CD4-positive, alpha-beta memory T cell (primary cell): ENCODE results near the gene CRISPLD2. TPM values are rescaled to one million over a fixed set of nuclear protein-coding genes. Genes with fewer than 3 reads are reported as not detected.

Source experiments
- CTCF ChIA-PET: fragments of 350-600 bp; sonication (Branson Sonifier 250); formaldehyde crosslinking; loops from one replicate; lab custom pipeline; 2021; ENCODE audit warnings: inconsistent platforms; ENCODE audit not compliant: partially characterized antibody; lab: Charles Lee
- POLR2A ChIA-PET: fragments of 350-600 bp; sonication (Branson Sonifier 250); formaldehyde crosslinking; loops from one replicate; lab custom pipeline; 2021; ENCODE audit not compliant: partially characterized antibody; lab: Charles Lee
- DNase-seq, 5 donors: peaks; one replicate each; pipeline versions ENCODE4 v3.0.0 to v3.0.0-alpha.2; 2020 to 2022; ENCODE audit warnings: mixed read lengths in 1 of 5
- H3K27ac ChIP-seq: one replicate; pipeline ENCODE4 v1.7.0; 2013; ENCODE audit warnings: low read depth, low read length
- H3K27me3 ChIP-seq: 2 replicates; pipeline ENCODE4 v1.7.0; 2013; ENCODE audit warnings: mild to moderate bottlenecking, low read length, moderate library complexity; ENCODE audit not compliant: insufficient read depth
- H3K36me3 ChIP-seq: 2 replicates; pipeline ENCODE4 v1.7.0; 2013; ENCODE audit warnings: mild to moderate bottlenecking, low read length, moderate library complexity; ENCODE audit not compliant: insufficient read depth
- H3K4me1 ChIP-seq: 2 replicates; pipeline ENCODE4 v1.7.0; 2013; ENCODE audit warnings: mild to moderate bottlenecking, low read length, moderate library complexity; ENCODE audit not compliant: insufficient read depth
- H3K4me3 ChIP-seq, 2 donors: one replicate each; pipeline ENCODE4 v1.7.0; 2013; ENCODE audit warnings: low read length in 2 of 2, mild to moderate bottlenecking in 1 of 2
- H3K9me3 ChIP-seq, 2 donors: one replicate each; pipeline ENCODE4 v1.7.0; 2013; ENCODE audit warnings: low read length in 2 of 2, control low read depth in 1 of 2; ENCODE audit not compliant: control insufficient read depth in 1 of 2
- H3K27ac Mint-ChIP-seq, 7 donors: one replicate each; pipeline ENCODE4 v1.8.0; 2020 to 2021; ENCODE audit warnings: mixed read lengths in 7 of 7, mild to moderate bottlenecking in 6 of 7, inconsistent platforms in 3 of 7, moderate library complexity in 3 of 7
- H3K27me3 Mint-ChIP-seq, 2 donors: one replicate each; pipeline ENCODE4 v1.8.0; 2020 to 2021; ENCODE audit warnings: mixed read lengths in 2 of 2
- H3K36me3 Mint-ChIP-seq, 2 donors: one replicate each; pipeline ENCODE4 v1.8.0; 2020 to 2021; ENCODE audit warnings: mixed read lengths in 2 of 2, inconsistent platforms in 1 of 2, mild to moderate bottlenecking in 1 of 2
- H3K4me1 Mint-ChIP-seq, 4 donors: one replicate each; pipeline ENCODE4 v1.8.0; 2020 to 2021; ENCODE audit warnings: mixed read lengths in 4 of 4, mild to moderate bottlenecking in 1 of 4
- H3K4me3 Mint-ChIP-seq, 8 donors: one replicate each; pipeline ENCODE4 v1.8.0; 2020 to 2021; ENCODE audit warnings: mixed read lengths in 8 of 8, mild to moderate bottlenecking in 7 of 8, moderate library complexity in 6 of 8, inconsistent platforms in 3 of 8
- H3K9me3 Mint-ChIP-seq, 8 donors: one replicate each; pipeline ENCODE4 v1.8.0; 2020 to 2021; ENCODE audit warnings: mixed read lengths in 8 of 8, mild to moderate bottlenecking in 5 of 8, inconsistent platforms in 3 of 8, moderate library complexity in 1 of 8
- intact Hi-C: fragments of 100-400 bp; cut with micrococcal nuclease; formaldehyde crosslinking; loops from one replicate; pipeline ENCODE4 v1.15.1; 2023
- polyA plus RNA-seq, 2 donors: library from polyadenylated mRNA; unstranded; fragments of 300-500 nt; fragmentation: Illumina TruSeq; gene quantifications; one replicate each; pipeline ENCODE4 v1.2.3, GENCODE V29; 2021
- total RNA-seq, 2 experiments: library from RNA; stranded (reverse); gene quantifications; one replicate each; pipeline ENCODE4 v1.2.3, GENCODE V29; 2021

Gene CRISPLD2
- total and polyA plus RNA-seq, 4 experiments from 2014 or later = 0.32 to 2.5 (median 0.95) TPM

DNA sequence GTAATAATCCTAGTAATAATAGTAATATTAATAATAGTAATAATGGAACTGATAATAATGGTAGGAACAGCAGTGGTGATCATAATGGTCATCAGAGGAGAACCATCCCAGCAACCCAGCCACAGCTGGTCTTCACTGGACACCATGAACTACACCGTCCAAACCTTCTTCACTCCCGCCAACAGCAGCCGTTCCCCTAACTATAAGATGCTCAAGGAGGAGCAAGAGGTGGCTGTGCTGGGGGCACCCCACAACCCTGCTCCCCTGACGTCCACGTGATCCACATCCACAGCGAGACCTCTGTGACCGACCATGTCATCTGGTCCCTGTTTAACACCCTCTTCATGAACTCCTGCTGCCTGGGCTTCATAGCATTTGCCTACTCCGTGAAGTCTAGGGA is 100.5 kb downstream of the CRISPLD2 start:
- DNase-seq = no peak
- Histone ChIP-seq H3K4me3 (no peak overlapping the region), H3K36me3 (no peaks in the 10 kb centered on the region), H3K27me3 (no peaks in the 10 kb centered on the region), H3K27ac (no peak overlapping the region), H3K4me1 (no peaks in the 10 kb centered on the region), H3K9me3 (no peaks in the 10 kb centered on the region)
- Mint-ChIP-seq H3K27me3 (peaks cover 13 to 21% of the 10 kb centered on the region in 2 donors), H3K9me3 (no peaks in the 10 kb centered on the region), H3K4me3 (no peak overlapping the region), H3K36me3 (no peaks in the 10 kb centered on the region), H3K4me1 (peaks cover 0 to 2% (median 0%) of the 10 kb centered on the region in 4 donors), H3K27ac (no peak overlapping the region)
- intact Hi-C loops = no loop called here
- ChIA-PET POLR2A (no interaction called here), CTCF (no interaction called here)

GRCh38 chr16:84922351-84923120 is 102.8 kb downstream of the CRISPLD2 start:
- DNase-seq = no peak
- no peaks in the 10 kb centered on the region for H3K36me3 Mint-ChIP-seq

DNA sequence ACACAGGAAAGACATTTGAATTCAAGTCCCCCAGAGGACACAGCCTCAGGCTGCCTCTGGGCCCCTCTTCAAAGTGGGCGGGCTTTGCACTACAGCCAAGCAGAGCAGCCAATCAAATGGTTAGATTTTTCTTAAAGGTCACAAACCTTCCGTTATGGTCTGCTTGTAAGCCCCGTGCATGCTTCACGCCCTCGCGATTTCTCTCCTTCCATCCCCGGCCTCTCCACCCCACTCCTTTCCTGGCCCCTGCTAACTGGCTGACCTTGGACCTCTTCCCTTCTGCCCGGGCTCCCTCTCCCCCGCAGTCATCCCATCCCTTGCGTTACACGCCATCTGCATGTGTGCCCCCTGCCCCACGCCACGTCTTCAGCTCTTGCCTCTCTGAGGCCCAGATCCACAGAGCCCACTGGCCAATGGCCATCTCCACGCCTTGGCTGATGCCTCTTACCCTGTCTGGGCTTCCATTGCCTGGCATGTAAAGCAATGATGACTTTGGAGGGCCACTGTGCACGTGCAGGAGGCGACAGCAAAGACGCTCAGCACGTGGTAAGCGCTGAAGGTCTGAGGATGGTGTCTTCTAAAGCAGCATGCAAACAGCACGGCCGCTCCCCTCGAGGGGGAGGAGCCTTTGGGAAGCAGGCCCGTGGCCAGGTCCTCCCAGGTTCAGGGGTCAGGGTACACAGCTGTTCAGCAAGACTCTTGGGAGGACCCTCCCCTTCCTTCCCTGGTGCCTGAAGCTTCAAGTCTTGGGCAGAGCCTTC is 104.7 kb downstream of the CRISPLD2 start:
- Mint-ChIP-seq H3K36me3 (no peaks in the 10 kb centered on the region), H3K4me3 (no peak overlapping the region), H3K4me1 (peaks cover 0 to under 1% (median under 1%) of the 10 kb centered on the region in 4 donors), H3K27ac (no peak overlapping the region), H3K9me3 (no peaks in the 10 kb centered on the region), H3K27me3 (peaks cover 0 to 2% of the 10 kb centered on the region in 2 donors)
- CTCF ChIA-PET = interaction anchor here (1.0 to 3.9 kb wide), 10 partner anchors 12 to 171 kb away, joined by 3 to 37 read pairs (median 5); no protein-coding TSS in a partner anchor
- Histone ChIP-seq H3K4me1 (no peaks in the 10 kb centered on the region), H3K9me3 (no peaks in the 10 kb centered on the region), H3K27ac (no peak overlapping the region), H3K27me3 (no peaks in the 10 kb centered on the region), H3K4me3 (no peak overlapping the region), H3K36me3 (no peaks in the 10 kb centered on the region)
- intact Hi-C loops = loop anchor here (1.0 kb wide), 3 partner anchors 28 to 170 kb away; no protein-coding TSS in a partner anchor
- POLR2A ChIA-PET = no interaction called here
- DNase-seq = no peak

More at GRCh38 chr16:84922351-84923120, 102.8 kb downstream of the CRISPLD2 start:
- intact Hi-C loops = no loop called here
- no peaks in the 10 kb centered on the region for H3K36me3 ChIP-seq
- Mint-ChIP-seq H3K27ac (no peak overlapping the region), H3K27me3 (peaks cover 7 to 11% of the 10 kb centered on the region in 2 donors), H3K4me3 (no peak overlapping the region), H3K4me1 (no peaks in the 10 kb centered on the region), H3K9me3 (no peaks in the 10 kb centered on the region)
- no peak overlapping the region for H3K27ac ChIP-seq
- no peaks in the 10 kb centered on the region for H3K27me3 ChIP-seq
- no peaks in the 10 kb centered on the region for H3K9me3 ChIP-seq
- no peak overlapping the region for H3K4me3 ChIP-seq
- H3K4me1 ChIP-seq = no peaks in the 10 kb centered on the region
- ChIA-PET CTCF (interaction anchor here (0.7 to 2.1 kb wide), 3 partner anchors 10 to 49 kb away, joined by 3 to 6 read pairs (median 3); no protein-coding TSS in a partner anchor), POLR2A (no interaction called here)

- CTCF ChIA-PET = interaction anchor here (1.0 to 3.9 kb wide), 15 partner anchors 9 to 178 kb away, joined by 3 to 37 read pairs (median 6); no protein-coding TSS in a partner anchor
- Histone ChIP-seq H3K9me3 (no peaks in the 10 kb centered on the region), H3K27me3 (no peaks in the 10 kb centered on the region), H3K36me3 (no peaks in the 10 kb centered on the region), H3K4me3 (no peak overlapping the region), H3K27ac (no peak overlapping the region), H3K4me1 (peaks cover 2% of the 10 kb centered on the region)
- H3K27ac Mint-ChIP-seq = no peak overlapping the region
- peak; percentile 49 to 56 (median 55) for DNase-seq
- intact Hi-C loops = loop anchor here (1.0 kb wide), 3 partner anchors 27 to 171 kb away; no protein-coding TSS in a partner anchor
- H3K36me3 Mint-ChIP-seq = no peaks in the 10 kb centered on the region
- peaks cover 0 to 2% of the 10 kb centered on the region in 2 donors for H3K27me3 Mint-ChIP-seq
- peaks cover 0 to 3% (median under 1%) of the 10 kb centered on the region in 4 donors for H3K4me1 Mint-ChIP-seq
- H3K9me3 Mint-ChIP-seq = no peaks in the 10 kb centered on the region
- H3K4me3 Mint-ChIP-seq = no peak overlapping the region
- POLR2A ChIA-PET = no interaction called here
Measured at GRCh38 chr16:84925092-84925772, 105.4 kb downstream of the CRISPLD2 start.

DNA sequence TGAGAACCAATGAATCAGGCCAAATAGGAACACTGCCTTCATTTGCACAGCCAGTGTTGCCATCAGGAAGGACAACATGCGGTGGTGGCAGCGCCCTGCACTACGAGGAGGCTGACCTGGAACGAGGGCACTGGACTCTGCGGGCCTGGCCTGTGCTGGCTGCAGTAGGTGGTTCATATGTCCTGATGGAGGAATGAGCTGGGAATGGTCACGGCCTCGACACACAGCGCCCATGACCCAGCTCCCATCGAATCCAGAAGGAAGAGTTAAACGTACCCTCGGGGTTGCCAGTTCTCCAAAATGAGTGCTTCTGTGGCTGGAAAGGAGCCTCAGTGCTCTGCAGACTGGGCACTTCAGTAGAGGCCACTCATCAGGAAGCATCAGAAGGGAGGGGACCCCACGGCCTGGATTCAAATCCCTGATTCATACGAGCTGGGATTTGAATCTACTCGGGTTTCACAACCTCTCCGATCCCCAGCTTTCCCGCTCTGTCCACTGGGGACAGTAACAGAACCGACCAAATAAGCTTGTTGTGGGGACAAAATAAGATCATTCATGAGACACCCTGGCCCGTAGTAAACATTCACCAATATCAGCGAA is 106.1 kb downstream of the CRISPLD2 start:
- H3K9me3 Mint-ChIP-seq = no peaks in the 10 kb centered on the region
- peaks cover 3% of the 10 kb centered on the region for H3K4me1 ChIP-seq
- intact Hi-C loops = loop anchor here (1.0 to 2.0 kb wide), 4 partner anchors 26 to 172 kb away; no protein-coding TSS in a partner anchor
- no peaks in the 10 kb centered on the region for H3K27me3 Mint-ChIP-seq
- peaks cover 0 to 3% (median 1%) of the 10 kb centered on the region in 4 donors for H3K4me1 Mint-ChIP-seq
- DNase-seq = no peak
- no peaks in the 10 kb centered on the region for H3K36me3 ChIP-seq
- no peaks in the 10 kb centered on the region for H3K9me3 ChIP-seq
- no peaks in the 10 kb centered on the region for H3K27me3 ChIP-seq
- H3K27ac ChIP-seq = no peak overlapping the region
- CTCF ChIA-PET = interaction anchor here (1.1 to 3.9 kb wide), 13 partner anchors 9 to 179 kb away, joined by 3 to 37 read pairs (median 6); no protein-coding TSS in a partner anchor
- no peak overlapping the region for H3K27ac Mint-ChIP-seq
- no peak overlapping the region for H3K4me3 Mint-ChIP-seq
- H3K36me3 Mint-ChIP-seq = no peaks in the 10 kb centered on the region
- no peak overlapping the region for H3K4me3 ChIP-seq
- POLR2A ChIA-PET = no interaction called here

DNA sequence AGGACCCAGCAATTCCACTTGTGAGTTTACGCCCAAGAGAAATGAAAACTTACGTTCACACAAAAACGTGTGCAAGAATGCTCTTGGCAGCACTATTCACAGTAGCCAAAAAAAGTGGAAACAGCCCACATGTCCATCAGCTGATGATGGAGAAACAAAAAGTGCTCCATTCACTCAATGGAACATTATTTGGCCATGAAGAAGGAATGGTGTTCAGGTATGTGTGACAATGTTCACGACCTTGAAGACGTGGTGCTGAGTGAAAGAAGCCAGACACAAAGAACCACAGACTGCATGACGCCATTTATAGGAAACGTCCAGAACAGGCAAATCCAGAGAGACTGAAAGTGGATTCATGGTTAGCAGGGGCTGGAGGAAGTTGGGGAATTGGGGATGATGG is 106.7 kb downstream of the CRISPLD2 start:
- Histone ChIP-seq H3K4me3 (no peak overlapping the region), H3K27me3 (no peaks in the 10 kb centered on the region), H3K36me3 (no peaks in the 10 kb centered on the region), H3K4me1 (peaks cover 3% of the 10 kb centered on the region), H3K9me3 (no peaks in the 10 kb centered on the region), H3K27ac (no peak overlapping the region)
- no peaks in the 10 kb centered on the region for H3K9me3 Mint-ChIP-seq
- H3K27me3 Mint-ChIP-seq = no peaks in the 10 kb centered on the region
- ChIA-PET POLR2A (no interaction called here), CTCF (interaction anchor here (0.9 to 3.9 kb wide), 13 partner anchors 8 to 180 kb away, joined by 3 to 37 read pairs (median 6); no protein-coding TSS in a partner anchor)
- intact Hi-C loops = loop anchor here (2.0 kb wide), 1 partner anchor 160 kb away; no protein-coding TSS in a partner anchor
- peaks cover 0 to 5% (median 2%) of the 10 kb centered on the region in 4 donors for H3K4me1 Mint-ChIP-seq
- no peak overlapping the region for H3K27ac Mint-ChIP-seq
- no peak overlapping the region for H3K4me3 Mint-ChIP-seq
- no peaks in the 10 kb centered on the region for H3K36me3 Mint-ChIP-seq
- DNase-seq = no peak
